PC-3 (cell line): ENCODE data around the gene CHAF1B.

Experiments
- EZH2 ChIP-seq: fragments of 300-600 bp; sonication (generic); IDR thresholded peaks from one replicate; pipeline ENCODE4 v1.6.1; 2017; ENCODE audit warnings: antibody characterized with exemption, mild to moderate bottlenecking, low read length; ENCODE audit not compliant: unreplicated experiment
- TF ChIP-seq, protein P1 (sequence below): fragments of 300-600 bp; sonication (generic); conservative IDR thresholded peaks from 2 replicates; pipeline ENCODE4 v1.5.1; 2017; ENCODE audit warnings: antibody characterized with exemption, low read depth, mild to moderate bottlenecking, low read length

GRCh38 chr21:36454093-36454531 is 68.9 kb downstream of the CHAF1B start:
- TF ChIP-seq, protein P1, sequence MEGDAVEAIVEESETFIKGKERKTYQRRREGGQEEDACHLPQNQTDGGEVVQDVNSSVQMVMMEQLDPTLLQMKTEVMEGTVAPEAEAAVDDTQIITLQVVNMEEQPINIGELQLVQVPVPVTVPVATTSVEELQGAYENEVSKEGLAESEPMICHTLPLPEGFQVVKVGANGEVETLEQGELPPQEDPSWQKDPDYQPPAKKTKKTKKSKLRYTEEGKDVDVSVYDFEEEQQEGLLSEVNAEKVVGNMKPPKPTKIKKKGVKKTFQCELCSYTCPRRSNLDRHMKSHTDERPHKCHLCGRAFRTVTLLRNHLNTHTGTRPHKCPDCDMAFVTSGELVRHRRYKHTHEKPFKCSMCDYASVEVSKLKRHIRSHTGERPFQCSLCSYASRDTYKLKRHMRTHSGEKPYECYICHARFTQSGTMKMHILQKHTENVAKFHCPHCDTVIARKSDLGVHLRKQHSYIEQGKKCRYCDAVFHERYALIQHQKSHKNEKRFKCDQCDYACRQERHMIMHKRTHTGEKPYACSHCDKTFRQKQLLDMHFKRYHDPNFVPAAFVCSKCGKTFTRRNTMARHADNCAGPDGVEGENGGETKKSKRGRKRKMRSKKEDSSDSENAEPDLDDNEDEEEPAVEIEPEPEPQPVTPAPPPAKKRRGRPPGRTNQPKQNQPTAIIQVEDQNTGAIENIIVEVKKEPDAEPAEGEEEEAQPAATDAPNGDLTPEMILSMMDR: no peak
- TF ChIP-seq EZH2: no peak
